ENCODE data around the gene ZFYVE9.
"Not testable (repeated sequence)": the region's sequence is repeated elsewhere in the genome, so short reads cannot be mapped to it uniquely, and the experiment has no call there.

Gene ZFYVE9

GRCh38 chr1:52193985-52194384, 52.1 kb downstream of the ZFYVE9 start:
- H3K4me3 ChIP-seq (ENCODE audit: low read depth, low read length) = no peak overlapping the region
- DNase-seq (ENCODE audit: low read depth) = no peak
- TF ChIP-seq, protein P1, sequence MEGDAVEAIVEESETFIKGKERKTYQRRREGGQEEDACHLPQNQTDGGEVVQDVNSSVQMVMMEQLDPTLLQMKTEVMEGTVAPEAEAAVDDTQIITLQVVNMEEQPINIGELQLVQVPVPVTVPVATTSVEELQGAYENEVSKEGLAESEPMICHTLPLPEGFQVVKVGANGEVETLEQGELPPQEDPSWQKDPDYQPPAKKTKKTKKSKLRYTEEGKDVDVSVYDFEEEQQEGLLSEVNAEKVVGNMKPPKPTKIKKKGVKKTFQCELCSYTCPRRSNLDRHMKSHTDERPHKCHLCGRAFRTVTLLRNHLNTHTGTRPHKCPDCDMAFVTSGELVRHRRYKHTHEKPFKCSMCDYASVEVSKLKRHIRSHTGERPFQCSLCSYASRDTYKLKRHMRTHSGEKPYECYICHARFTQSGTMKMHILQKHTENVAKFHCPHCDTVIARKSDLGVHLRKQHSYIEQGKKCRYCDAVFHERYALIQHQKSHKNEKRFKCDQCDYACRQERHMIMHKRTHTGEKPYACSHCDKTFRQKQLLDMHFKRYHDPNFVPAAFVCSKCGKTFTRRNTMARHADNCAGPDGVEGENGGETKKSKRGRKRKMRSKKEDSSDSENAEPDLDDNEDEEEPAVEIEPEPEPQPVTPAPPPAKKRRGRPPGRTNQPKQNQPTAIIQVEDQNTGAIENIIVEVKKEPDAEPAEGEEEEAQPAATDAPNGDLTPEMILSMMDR (IDR thresholded peaks at IDR 0.05; ENCODE audit: insufficient read depth, low read depth, low read length, missing control alignments) = no peak

- TF ChIP-seq, protein P1 (IDR thresholded peaks at IDR 0.05; ENCODE audit: insufficient read depth, low read depth, low read length, missing control alignments) = no peak
- no peak overlapping the region for H3K4me3 ChIP-seq (ENCODE audit: low read depth, low read length)
- DNase-seq (ENCODE audit: low read depth) = no peak
Observed at GRCh38 chr1:52195161-52195560, 53.3 kb downstream of the ZFYVE9 start.

DNA sequence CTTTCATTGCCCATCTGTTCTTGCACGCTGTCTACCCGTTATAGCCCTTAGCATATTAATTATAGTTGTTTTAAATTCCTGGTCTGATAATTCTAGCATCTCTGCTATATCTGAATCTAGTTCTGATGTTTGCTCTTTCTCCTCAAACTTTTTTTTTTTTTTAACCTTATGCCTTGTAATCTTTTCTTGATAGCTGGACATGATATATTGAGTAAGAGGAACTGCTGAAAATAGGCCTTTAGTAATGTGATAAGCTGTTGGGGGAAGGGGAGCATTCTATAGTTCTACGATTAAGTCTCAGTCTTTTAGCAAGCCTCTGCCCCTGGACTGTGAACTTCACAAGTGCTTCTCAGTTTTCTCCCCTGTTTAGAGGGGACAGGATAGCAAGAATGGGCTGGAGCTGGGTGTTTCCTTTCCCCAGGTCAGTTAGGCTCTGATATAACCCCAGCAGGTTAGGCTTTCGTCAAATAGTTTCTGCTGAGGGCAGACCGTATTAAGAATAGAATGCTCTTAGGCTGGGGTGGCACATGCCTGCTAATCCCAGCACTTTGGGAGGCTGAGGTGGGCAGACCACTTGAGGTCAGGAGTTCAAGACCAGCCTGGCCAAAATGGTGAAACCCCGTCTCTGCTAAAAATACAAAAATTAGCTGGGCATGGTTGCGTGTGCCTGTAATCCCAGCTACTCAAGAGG, 62.2 kb downstream of the ZFYVE9 start:
- TF ChIP-seq, protein P1 (IDR thresholded peaks at IDR 0.05; ENCODE audit: insufficient read depth, low read depth, low read length, missing control alignments) = no peak
- no peak for DNase-seq (ENCODE audit: low read depth)

GRCh38 chr1:52204696-52205095, 62.8 kb downstream of the ZFYVE9 start:
- peak; percentile 59 for DNase-seq (ENCODE audit: low read depth)
- no peak overlapping the region for H3K4me3 ChIP-seq (ENCODE audit: low read depth, low read length)
- TF ChIP-seq, protein P1 (IDR thresholded peaks at IDR 0.05; ENCODE audit: insufficient read depth, low read depth, low read length, missing control alignments) = no peak

More for the DNA sequence above, 62.2 kb downstream of the ZFYVE9 start:
- H3K4me3 ChIP-seq (ENCODE audit: low read depth, low read length) = no peak overlapping the region

DNA sequence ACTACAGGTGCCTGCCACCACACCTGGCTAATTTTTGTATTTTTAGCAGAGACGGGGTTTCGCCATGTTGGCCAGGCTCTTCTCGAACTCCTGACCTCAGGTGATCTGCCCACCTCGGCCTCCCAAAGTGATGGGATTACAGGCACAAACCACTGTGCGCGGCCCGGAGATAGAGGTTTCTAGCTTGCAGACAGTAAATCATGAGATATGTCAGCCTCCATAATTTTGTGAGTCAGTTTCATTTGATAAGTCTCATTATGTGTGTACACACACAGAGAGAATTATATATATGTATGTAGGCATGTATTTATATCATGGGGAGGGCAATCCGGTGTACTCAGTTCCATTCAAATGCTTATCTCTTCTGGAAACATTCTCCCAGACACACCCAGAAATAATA, 64.8 kb downstream of the ZFYVE9 start:
- not testable (repeated sequence) for DNase-seq (ENCODE audit: low read depth); H3K4me3 ChIP-seq (ENCODE audit: low read depth, low read length)

GRCh38 chr1:52209429-52209828, 67.5 kb downstream of the ZFYVE9 start:
- H3K4me3 ChIP-seq (ENCODE audit: low read depth, low read length) = no peak overlapping the region
- peak; percentile 3 for DNase-seq (ENCODE audit: low read depth)
- TF ChIP-seq, protein P1 (IDR thresholded peaks at IDR 0.05; ENCODE audit: insufficient read depth, low read depth, low read length, missing control alignments) = no peak

- H3K4me3 ChIP-seq (ENCODE audit: low read depth, low read length) = no peak overlapping the region
- no peak for DNase-seq (ENCODE audit: low read depth)
- TF ChIP-seq, protein P1 (IDR thresholded peaks at IDR 0.05; ENCODE audit: insufficient read depth, low read depth, low read length, missing control alignments) = no peak
Observed at GRCh38 chr1:52210044-52210443, 68.2 kb downstream of the ZFYVE9 start.
